Omental fat pad (tissue), 4 donors: Measurements from ENCODE around the gene INCENP. TPM values are rescaled to one million over a fixed set of nuclear protein-coding genes. Genes with fewer than 3 reads are reported as not detected.

Experiments used
- ATAC-seq: fragments of 150-250 bp; one replicate; pipeline ENCODE4 v1.9.1; 2016; ENCODE audit warnings: mild to moderate bottlenecking, moderate library complexity; ENCODE audit not compliant: low FRiP score
- DNase-seq: peaks from one replicate; pipeline ENCODE4 v3.0.0-alpha.2; 2019; ENCODE audit warnings: low spot score
- CTCF ChIP-seq, 3 donors: fragments of 450-650 bp; IDR thresholded peaks; one replicate each; pipeline ENCODE4 v1.5.1; 2016 to 2017; ENCODE audit warnings: antibody characterized with exemption in 3 of 3, mild to moderate bottlenecking in 3 of 3, moderate library complexity in 2 of 3
- total RNA-seq, 4 donors: library from RNA; depleted of rRNA; stranded (reverse); fragments of >200 nt; gene quantifications; one replicate each; pipeline ENCODE4 v1.1.0, GENCODE V29; 2016

INCENP gene
- total RNA-seq, 4 donors from 2014 or later = 8.0 to 19.1 (median 12.9) TPM

DNA sequence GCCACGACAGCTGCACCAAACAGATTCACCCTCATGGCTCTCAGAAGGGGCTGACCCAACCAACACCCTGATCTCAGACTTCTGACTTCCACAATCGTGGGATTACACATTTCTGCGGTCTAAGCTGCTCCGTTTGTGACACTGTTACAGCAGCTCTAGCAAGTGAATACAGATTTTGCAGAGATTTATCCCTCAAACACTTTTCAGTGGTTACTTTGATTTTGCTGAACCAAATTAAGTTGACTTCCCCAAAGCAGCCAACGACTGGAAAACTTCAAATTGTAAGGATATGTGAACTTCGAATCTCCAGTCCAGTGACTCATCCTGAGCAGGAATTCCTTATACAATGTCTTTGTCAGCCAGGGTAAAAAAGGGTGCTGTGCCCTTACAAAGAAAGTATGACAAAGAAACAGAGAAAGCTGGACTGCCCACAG is 14.8 kb upstream of the INCENP start:
- DNase-seq (no peak), ATAC-seq (no peak)
- no peak for TF ChIP-seq CTCF (IDR thresholded peaks at IDR 0.05)

DNA sequence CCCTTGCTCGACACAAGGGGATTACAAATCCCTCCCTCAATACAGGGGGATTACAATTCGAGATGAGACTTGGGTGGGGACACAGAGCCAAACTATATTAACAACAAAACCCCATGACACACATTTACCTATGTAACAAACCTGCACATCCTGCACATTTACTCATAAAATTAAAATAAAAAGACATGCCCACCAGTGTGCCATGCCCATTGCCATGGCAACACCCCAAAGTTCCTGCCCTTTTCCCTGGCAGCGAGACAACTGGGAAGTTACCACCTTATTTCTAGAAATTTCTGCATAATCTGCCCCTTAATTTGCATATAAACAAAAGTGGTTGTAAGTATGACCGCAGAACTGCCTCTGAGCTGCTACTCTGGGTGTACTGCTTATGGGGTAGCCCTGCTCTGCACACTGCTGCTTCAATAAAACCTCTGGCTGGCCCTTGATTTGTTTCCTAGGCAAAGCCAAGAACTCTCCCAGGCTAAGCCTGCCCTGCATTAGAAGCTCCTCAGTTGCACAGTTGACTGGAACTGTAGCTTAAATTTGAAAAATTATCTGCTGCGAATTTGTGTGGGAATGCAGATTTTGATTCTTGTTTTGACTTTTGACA is 8.6 kb upstream of the INCENP start:
- DNase-seq (no peak), ATAC-seq (no peak)
- no peak for TF ChIP-seq CTCF (IDR thresholded peaks at IDR 0.05)

DNA sequence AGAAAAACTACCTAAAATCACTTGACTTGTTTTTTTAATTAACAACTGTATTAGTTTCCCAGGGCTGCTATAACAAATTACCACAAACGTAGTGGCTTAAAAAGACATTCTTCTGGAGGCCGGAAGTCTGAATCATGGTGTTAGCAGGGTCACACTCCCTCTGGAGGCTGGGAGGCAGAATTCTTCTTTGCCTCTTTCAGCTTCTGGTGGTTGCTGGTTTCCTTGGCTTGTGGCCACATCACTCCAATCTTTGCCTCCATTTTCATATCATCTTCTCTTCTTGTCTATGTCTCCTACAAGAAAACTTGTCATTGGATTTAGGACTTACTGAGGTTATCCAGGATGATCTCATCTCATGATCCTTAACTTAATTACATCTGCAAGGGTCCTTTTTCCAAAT is 7.4 kb upstream of the INCENP start:
- DNase-seq = no peak
- no peak for ATAC-seq
- TF ChIP-seq CTCF (IDR thresholded peaks at IDR 0.05) = no peak

DNA sequence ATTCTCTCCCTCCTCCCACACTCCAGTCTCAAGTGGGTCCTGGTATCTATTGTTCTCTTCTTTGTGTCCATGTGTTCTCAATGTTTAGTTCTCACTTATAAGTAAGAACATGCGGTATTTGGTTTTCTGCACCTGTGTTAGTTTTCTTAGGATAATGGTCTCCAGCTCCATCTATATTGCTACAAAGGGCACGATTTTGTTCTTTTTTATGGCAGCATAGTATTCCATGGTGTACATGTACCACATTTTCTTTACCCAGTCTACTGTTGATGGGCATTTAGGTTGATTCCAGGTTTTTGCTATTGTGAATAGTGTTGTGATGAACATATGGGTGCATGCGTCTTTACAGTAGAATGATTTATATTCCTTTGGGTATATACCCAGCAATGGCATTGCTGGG is 4.2 kb upstream of the INCENP start:
- ATAC-seq (no peak), DNase-seq (no peak)
- TF ChIP-seq CTCF (IDR thresholded peaks at IDR 0.05) = no peak

DNA sequence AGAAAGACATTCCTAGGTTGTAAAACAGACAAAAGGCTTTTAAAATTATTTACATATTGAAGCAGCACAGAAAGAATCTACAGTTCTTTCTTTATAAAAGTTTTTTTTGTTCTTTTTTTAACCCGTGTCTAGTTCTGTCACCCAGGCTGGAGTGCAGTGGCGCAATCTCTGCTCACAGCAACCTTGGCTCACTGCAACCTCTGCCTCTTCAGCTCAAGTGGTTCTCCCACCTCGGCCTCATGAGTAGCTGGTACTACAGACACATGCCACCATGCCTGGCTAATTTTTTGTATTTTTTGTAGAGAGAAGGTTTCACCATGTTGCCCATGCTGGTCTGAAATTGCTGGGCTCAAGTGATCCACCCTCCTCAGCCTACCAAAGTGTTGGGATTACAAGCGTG is 3.8 kb upstream of the INCENP start:
- DNase-seq (no peak), ATAC-seq (no peak)
- no peak for TF ChIP-seq CTCF (IDR thresholded peaks at IDR 0.05)

DNA sequence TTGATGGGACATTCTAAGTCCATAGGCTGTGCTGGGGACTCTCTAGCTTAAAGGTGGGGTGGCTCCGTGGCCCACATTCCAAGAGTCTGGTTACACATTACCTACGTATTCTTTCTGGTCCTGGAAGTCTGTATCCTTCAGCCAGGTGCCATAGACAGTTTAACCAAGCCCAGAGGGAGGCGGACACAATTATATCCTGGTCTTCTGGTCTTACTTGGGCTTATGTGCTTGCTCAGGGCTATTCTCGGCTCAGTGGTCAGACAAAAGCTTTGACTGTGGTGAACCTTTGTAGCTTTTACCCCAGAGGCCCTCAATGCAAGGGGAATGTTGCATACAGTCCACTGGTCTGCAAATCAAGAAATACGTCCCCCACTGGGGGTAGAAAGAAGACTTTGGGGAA is 3.4 kb upstream of the INCENP start:
- DNase-seq = no peak
- ATAC-seq = no peak
- TF ChIP-seq CTCF (IDR thresholded peaks at IDR 0.05) = no peak

GRCh38 chr11:62122076-62122475 is 1.7 kb upstream of the INCENP start:
- TF ChIP-seq CTCF (IDR thresholded peaks at IDR 0.05) = no peak
- DNase-seq (no peak), ATAC-seq (no peak)
